K562 (cell line): Measurements from ENCODE around the gene CAMK2A. TPM values are rescaled to one million over a fixed set of nuclear protein-coding genes. Genes with fewer than 3 reads are reported as not detected.

Experiments used
- CHCHD3 ChIP-seq: fragments of 250-450 bp; sonication (Bioruptor Pico); IDR thresholded peaks from 2 replicates; pipeline ENCODE4 v2.1.2; 2022; ENCODE audit warnings: mild to moderate bottlenecking
- KLF1 ChIP-seq: fragments of 450-650 bp; IDR thresholded peaks from 2 replicates; pipeline ENCODE4 v1.6.1; 2016; ENCODE audit warnings: missing genetic modification characterization, missing compliant biosample characterization
- POLR2B ChIP-seq: fragments of 450-650 bp; IDR thresholded peaks from 2 replicates; pipeline ENCODE4 v1.6.1; 2018; ENCODE audit warnings: low read depth; ENCODE audit not compliant: partially characterized antibody
- POLR3G ChIP-seq: IDR thresholded peaks from 2 replicates; pipeline ENCODE4 v1.6.1; 2011; ENCODE audit not compliant: insufficient read length, insufficient replicate concordance; ENCODE audit errors: extremely low read depth
- ZNF318 ChIP-seq, 2 experiments: fragments of 450-650 bp; IDR thresholded peaks; 2 replicates each; pipeline ENCODE4 v1.6.1; 2016; ENCODE audit warnings: mild to moderate bottlenecking in 2 of 2, borderline replicate concordance in 1 of 2, low read depth in 1 of 2, moderate library complexity in 1 of 2
- polyA plus RNA-seq, 8 experiments: library from polyadenylated mRNA; depleted of rRNA in 4 of 8; stranded (reverse) in 5 of 8; unstranded in 3 of 8; fragments of >200 nt; fragmentation: Nextera tagmentation in 2 of 8; fragmentation: Illumina TruSeq in 1 of 8; extraction: Ambion mirVana in 2 of 8; extraction: Trizol in 1 of 8; gene quantifications; 2 replicates each; pipeline versions ENCODE4 v1.2.1 to v1.2.3, GENCODE V29; 2011 to 2014; ENCODE audit warnings: inconsistent platforms in 1 of 8, missing spikeins in 1 of 8
- total RNA-seq, 7 experiments: library from RNA; depleted of rRNA in 6 of 7; stranded (reverse); fragments of >200 nt in 6 of 7; fragmentation: Illumina TruSeq in 2 of 7; extraction: Trizol in 2 of 7; gene quantifications; 2 replicates each; pipeline versions ENCODE4 v1.2.1 to v1.2.3, GENCODE V29; 2011 to 2021; ENCODE audit warnings: low replicate concordance in 1 of 7

CAMK2A gene
- total and polyA plus RNA-seq, 9 of the 15 experiments (the other 6 are each of a cell fraction or from before 2014, with no cell fraction given) = 0.01 to 0.18 (median 0.04) TPM; not detected in 6

DNA sequence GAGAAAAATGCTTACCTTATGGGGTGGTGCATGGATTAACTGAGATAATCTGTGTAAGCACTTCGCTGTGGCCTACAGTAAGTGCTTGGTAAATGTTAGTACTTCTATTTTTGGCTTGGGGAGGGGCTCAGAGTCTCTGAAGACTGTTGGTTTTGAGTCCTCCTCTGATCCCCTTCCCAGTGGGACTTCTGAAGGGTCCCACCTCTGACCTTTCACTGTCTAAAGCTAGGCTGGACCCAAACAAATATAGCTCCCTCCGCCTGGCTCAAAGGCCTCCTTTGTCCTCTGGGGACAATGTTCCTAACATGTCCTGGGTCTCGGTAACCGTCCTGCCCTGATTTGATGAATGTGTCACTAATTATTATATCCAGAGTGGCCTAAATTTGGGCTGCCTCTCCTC, 34.8 kb downstream of the CAMK2A start (continued):
- TF ChIP-seq ZNF318 (IDR thresholded peaks at IDR 0.05; ENCODE audit: borderline replicate concordance in 1 of 2, low read depth in 1 of 2) = no peak
- no peak for TF ChIP-seq KLF1 (tag)
- TF ChIP-seq POLR2B = no peak
- no peak for TF ChIP-seq POLR3G
- no peak for TF ChIP-seq CHCHD3 (CRISPR knock-in tag)
